ENCODE data around the gene RAPGEF1.

Gene RAPGEF1

DNA sequence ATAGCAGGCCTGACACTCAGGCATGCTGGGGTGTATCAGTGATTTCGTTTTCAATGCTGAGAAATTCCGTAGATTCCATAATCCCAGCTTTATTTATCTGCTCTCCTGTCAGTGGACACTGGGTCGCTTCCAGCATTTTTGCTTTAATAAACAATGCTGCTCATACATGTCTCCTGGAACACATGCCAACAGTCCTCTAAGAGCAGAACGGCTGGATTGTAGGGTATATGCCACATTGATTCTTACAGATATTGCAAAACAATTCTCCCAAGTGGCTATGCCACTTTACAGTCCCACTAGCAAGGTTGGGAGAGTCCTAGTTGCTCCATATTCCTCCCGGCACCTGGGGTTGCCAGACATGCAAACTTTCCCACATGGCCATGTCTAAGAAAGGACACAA lies 81.9 kb downstream of the RAPGEF1 start:
- TF ChIP-seq POLR2AphosphoS5 (IDR thresholded peaks at IDR 0.05; ENCODE audit: low read depth, low read length) (no peak), FOXP2 (optimal IDR thresholded peaks at IDR 0.05; ENCODE audit: borderline replicate concordance, extremely low read depth, extremely low read length, insufficient read depth) (no peak), TAF1 (IDR thresholded peaks at IDR 0.05; ENCODE audit: borderline replicate concordance, insufficient read depth, low read length) (no peak), SIN3A (IDR thresholded peaks at IDR 0.05; ENCODE audit: borderline replicate concordance, insufficient read depth, low read length) (no peak)
- TF ChIP-seq, protein P1, sequence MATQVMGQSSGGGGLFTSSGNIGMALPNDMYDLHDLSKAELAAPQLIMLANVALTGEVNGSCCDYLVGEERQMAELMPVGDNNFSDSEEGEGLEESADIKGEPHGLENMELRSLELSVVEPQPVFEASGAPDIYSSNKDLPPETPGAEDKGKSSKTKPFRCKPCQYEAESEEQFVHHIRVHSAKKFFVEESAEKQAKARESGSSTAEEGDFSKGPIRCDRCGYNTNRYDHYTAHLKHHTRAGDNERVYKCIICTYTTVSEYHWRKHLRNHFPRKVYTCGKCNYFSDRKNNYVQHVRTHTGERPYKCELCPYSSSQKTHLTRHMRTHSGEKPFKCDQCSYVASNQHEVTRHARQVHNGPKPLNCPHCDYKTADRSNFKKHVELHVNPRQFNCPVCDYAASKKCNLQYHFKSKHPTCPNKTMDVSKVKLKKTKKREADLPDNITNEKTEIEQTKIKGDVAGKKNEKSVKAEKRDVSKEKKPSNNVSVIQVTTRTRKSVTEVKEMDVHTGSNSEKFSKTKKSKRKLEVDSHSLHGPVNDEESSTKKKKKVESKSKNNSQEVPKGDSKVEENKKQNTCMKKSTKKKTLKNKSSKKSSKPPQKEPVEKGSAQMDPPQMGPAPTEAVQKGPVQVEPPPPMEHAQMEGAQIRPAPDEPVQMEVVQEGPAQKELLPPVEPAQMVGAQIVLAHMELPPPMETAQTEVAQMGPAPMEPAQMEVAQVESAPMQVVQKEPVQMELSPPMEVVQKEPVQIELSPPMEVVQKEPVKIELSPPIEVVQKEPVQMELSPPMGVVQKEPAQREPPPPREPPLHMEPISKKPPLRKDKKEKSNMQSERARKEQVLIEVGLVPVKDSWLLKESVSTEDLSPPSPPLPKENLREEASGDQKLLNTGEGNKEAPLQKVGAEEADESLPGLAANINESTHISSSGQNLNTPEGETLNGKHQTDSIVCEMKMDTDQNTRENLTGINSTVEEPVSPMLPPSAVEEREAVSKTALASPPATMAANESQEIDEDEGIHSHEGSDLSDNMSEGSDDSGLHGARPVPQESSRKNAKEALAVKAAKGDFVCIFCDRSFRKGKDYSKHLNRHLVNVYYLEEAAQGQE (IDR thresholded peaks at IDR 0.05; ENCODE audit: insufficient read depth in 1 of 2, low read depth in 2 of 2, low read length in 2 of 2), result no peak

- TF ChIP-seq, protein P1 (IDR thresholded peaks at IDR 0.05; ENCODE audit: insufficient read depth in 1 of 2, low read depth in 2 of 2, low read length in 2 of 2), result no peak
Measured at GRCh38 chr9:131657456-131657855, 82.4 kb downstream of the RAPGEF1 start.

GRCh38 chr9:131657037-131657377 lies 82.9 kb downstream of the RAPGEF1 start:
- TF ChIP-seq, protein P1 (IDR thresholded peaks at IDR 0.05; ENCODE audit: insufficient read depth in 1 of 2, low read depth in 2 of 2, low read length in 2 of 2), result no peak

GRCh38 chr9:131656356-131657036 lies 83.4 kb downstream of the RAPGEF1 start:
- TF ChIP-seq, protein P1 (IDR thresholded peaks at IDR 0.05; ENCODE audit: insufficient read depth in 1 of 2, low read depth in 2 of 2, low read length in 2 of 2), result no peak
- TF ChIP-seq TAF1 (IDR thresholded peaks at IDR 0.05; ENCODE audit: borderline replicate concordance, insufficient read depth, low read length) (no peak), POLR2AphosphoS5 (IDR thresholded peaks at IDR 0.05; ENCODE audit: low read depth, low read length) (no peak), SIN3A (IDR thresholded peaks at IDR 0.05; ENCODE audit: borderline replicate concordance, insufficient read depth, low read length) (no peak), FOXP2 (optimal IDR thresholded peaks at IDR 0.05; ENCODE audit: borderline replicate concordance, extremely low read depth, extremely low read length, insufficient read depth) (no peak)

- TF ChIP-seq, protein P1 (IDR thresholded peaks at IDR 0.05; ENCODE audit: insufficient read depth in 1 of 2, low read depth in 2 of 2, low read length in 2 of 2), result no peak
- TF ChIP-seq TAF1 (IDR thresholded peaks at IDR 0.05; ENCODE audit: borderline replicate concordance, insufficient read depth, low read length) (no peak), POLR2AphosphoS5 (IDR thresholded peaks at IDR 0.05; ENCODE audit: low read depth, low read length) (no peak), SIN3A (IDR thresholded peaks at IDR 0.05; ENCODE audit: borderline replicate concordance, insufficient read depth, low read length) (no peak), FOXP2 (optimal IDR thresholded peaks at IDR 0.05; ENCODE audit: borderline replicate concordance, extremely low read depth, extremely low read length, insufficient read depth) (no peak)
Measured at GRCh38 chr9:131651599-131651998, 88.3 kb downstream of the RAPGEF1 start.
